GM18867 (cell line): ENCODE results near the gene LRRC59.
"Not testable (repeated sequence)": the region's sequence is repeated elsewhere in the genome, so short reads cannot be mapped to it uniquely, and the experiment has no call there.

ENCODE experiments used
- ATAC-seq: cut with Tn5 transposase; IDR thresholded peaks from one replicate; pipeline ENCODE4 v1.9.1; 2021; ENCODE audit warnings: mild to moderate bottlenecking, moderate library complexity; ENCODE audit not compliant: unreplicated experiment

The LRRC59 gene

GRCh38 chr17:50348522-50349242 lies 48.6 kb downstream of the LRRC59 start:
- no peak for ATAC-seq

GRCh38 chr17:50347894-50348291 lies 49.4 kb downstream of the LRRC59 start:
- ATAC-seq, result no peak

GRCh38 chr17:50347117-50347893 lies 50.0 kb downstream of the LRRC59 start:
- no peak for ATAC-seq

- peak; percentile 49 for ATAC-seq
These were observed 50.8 kb downstream of the LRRC59 start for GRCh38 chr17:50346313-50347116.

GRCh38 chr17:50345432-50346312 lies 51.7 kb downstream of the LRRC59 start, which contains the start of gene XYLT2:
TSS of gene XYLT2 (plus strand) at chr17:50346126. CDS start at chr17:50346141, 15 bp downstream.
- ATAC-seq, result peak; percentile 72

GRCh38 chr17:50344731-50345365 lies 52.5 kb downstream of the LRRC59 start:
- ATAC-seq, result no peak

GRCh38 chr17:50339381-50339780 lies 57.9 kb downstream of the LRRC59 start:
- ATAC-seq, result no peak

GRCh38 chr17:50338645-50339044 lies 58.7 kb downstream of the LRRC59 start:
- ATAC-seq, result no peak

- no peak for ATAC-seq
These were observed 59.4 kb downstream of the LRRC59 start for GRCh38 chr17:50337956-50338355.

GRCh38 chr17:50333291-50334057 lies 63.8 kb downstream of the LRRC59 start:
- ATAC-seq, result not testable (repeated sequence)

- ATAC-seq, result no peak
These were observed 65.1 kb downstream of the LRRC59 start for GRCh38 chr17:50332196-50332595.
